ENCODE measurements around the gene PGBD4. TPM values are rescaled to one million over a fixed set of nuclear protein-coding genes. Genes with fewer than 3 reads are reported as not detected.

The PGBD4 gene
- total RNA-seq, 4 donors from 2014 or later = 0.57 to 2.1 (median 0.95) TPM

DNA sequence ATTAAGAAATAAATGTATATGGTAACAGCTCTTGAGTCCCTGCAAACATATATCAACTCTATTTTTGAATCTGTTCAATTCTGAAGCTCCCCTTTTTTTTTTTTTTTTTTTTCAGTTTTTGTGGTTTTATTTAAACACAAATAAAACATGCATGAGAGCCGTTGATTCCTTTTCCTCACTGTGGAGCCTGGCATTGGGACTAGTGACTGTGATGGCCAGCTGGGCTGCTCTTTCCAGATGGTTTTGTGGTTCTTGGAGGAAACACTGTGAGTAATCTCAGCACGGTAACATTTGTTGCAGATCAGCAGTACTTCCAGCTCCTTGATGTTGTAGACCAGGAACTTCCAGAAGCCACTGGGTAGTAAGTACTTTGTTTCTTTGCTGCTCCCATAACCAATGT, 16.1 kb upstream of the PGBD4 start:
- TF ChIP-seq, protein P1, sequence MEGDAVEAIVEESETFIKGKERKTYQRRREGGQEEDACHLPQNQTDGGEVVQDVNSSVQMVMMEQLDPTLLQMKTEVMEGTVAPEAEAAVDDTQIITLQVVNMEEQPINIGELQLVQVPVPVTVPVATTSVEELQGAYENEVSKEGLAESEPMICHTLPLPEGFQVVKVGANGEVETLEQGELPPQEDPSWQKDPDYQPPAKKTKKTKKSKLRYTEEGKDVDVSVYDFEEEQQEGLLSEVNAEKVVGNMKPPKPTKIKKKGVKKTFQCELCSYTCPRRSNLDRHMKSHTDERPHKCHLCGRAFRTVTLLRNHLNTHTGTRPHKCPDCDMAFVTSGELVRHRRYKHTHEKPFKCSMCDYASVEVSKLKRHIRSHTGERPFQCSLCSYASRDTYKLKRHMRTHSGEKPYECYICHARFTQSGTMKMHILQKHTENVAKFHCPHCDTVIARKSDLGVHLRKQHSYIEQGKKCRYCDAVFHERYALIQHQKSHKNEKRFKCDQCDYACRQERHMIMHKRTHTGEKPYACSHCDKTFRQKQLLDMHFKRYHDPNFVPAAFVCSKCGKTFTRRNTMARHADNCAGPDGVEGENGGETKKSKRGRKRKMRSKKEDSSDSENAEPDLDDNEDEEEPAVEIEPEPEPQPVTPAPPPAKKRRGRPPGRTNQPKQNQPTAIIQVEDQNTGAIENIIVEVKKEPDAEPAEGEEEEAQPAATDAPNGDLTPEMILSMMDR (IDR thresholded peaks at IDR 0.05; ENCODE audit: low read depth) = no peak

DNA sequence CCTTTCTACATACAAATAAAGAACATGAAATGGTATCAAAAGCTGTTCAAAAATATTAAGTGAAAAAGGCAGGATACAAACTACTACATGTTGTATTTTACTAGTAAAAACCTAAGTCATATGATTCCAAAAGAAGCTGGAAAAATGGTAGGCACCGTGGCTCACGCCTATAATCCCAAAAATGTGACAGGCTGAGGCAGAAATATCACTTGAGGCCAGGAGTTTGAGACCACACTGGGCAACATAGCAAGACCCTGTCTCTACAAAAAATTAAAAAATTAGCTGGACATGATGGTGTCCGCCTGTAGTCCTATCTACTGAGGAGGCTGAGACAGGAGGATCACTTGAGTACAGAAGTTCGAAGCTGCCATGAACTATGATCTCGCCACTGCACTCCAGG, 2.0 kb upstream of the PGBD4 start:
- TF ChIP-seq, protein P1 (IDR thresholded peaks at IDR 0.05; ENCODE audit: low read depth) = no peak

DNA sequence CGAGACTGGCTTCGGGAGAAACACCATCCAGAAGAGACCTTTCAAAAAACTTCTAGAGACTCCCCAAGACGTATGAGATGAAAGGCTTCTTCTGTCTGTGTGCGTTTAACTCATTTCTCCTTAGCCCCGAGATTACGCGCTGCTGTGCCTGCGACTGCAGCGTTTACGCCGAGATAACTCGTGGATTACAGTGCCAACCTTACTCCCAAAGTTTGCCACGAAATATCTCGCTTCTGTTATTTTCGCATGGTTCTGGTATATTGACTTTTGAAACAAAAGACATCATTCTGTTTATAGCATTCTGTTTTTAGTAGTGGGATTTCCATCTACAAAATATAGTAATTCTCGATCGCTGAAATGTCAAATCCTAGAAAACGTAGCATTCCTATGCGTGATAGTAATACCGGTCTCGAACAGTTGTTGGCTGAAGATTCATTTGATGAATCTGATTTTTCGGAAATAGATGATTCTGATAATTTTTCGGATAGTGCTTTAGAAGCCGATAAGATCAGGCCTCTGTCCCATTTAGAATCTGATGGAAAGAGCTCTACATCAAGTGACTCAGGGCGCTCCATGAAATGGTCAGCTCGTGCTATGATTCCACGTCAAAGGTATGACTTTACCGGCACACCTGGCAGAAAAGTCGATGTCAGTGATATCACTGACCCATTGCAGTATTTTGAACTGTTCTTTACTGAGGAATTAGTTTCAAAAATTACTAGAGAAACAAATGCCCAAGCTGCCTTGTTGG, 467 bp downstream of the PGBD4 start:
- TF ChIP-seq, protein P1 (IDR thresholded peaks at IDR 0.05; ENCODE audit: low read depth) = no peak

DNA sequence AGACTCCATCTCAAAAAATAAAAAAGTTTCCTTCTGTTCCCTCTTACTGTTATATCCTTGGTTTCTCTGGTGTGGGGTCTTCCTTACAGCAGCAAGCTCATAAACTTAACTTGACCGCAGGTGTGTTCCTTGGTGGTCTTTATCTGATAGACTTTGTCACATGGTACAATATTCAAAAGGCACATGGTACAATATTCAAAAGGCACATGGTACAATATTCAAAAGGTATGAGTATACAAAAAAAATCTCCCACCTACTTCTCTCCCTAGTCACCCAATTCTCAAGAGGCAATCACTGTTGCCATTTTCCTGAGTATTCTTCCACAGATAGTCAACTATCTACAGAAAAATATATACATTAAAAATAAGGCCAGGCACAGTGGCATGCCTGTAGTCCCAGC, 4.5 kb downstream of the PGBD4 start:
- TF ChIP-seq, protein P1 (IDR thresholded peaks at IDR 0.05; ENCODE audit: low read depth) = no peak

DNA sequence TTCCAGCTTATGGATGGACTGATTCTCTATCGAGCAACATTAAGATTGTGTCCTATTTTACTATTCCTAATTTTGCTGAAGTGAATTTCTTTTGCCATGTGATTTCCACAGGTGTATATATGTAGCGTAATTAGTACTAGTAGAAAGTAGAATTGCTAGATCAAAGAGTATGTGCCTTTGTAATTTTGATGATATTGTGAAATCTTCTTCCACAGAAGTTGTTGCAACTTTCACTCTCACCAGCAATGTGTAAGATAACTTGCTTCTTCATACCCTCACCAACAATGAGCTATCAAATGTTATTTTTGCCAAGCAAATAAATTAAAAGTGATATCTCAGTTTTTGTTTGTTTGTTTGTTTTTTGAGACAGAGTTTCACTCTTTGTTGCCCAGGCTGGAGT, 5.4 kb downstream of the PGBD4 start:
- TF ChIP-seq, protein P1 (IDR thresholded peaks at IDR 0.05; ENCODE audit: low read depth) = no peak

DNA sequence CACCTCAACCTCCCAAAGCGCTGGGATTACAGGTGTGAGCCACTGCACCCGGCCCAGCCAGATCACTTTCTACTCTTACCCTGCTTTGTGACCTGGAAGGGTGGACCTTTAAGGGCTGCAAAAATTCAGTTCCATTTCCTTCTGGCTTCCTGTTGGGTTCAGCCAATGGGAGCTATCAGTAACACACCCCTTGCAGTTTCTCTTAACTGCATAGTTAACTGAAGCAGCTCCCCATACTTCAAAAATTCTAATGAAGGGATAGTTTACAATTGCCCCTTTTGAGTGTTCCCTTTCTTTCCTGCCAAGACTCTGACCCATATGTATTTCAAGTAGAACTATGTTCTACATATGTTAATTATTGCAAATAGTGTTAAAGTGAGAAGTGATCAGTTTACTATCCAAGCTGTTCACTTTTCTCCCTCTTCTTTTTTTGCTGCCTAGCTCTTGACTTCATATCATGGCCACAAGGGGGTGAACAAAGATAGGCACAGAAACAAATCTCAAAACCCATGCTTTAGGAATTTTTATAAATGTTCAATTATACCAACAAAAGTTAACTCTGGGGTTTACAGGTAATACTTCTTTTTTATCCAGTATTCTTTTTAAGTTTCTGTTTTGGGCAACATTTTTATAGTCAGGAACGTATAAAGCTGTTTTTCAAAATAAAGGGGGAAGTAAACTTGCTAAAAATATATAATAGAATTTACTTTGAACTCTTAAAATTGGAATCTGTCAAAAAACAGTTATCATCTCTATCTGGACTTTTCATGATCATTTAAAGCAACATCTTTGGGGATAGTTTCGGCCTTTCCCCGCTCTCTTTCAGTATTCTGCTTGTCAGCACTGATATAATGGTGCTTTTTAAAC, 8.1 kb downstream of the PGBD4 start:
- TF ChIP-seq, protein P1 (IDR thresholded peaks at IDR 0.05; ENCODE audit: low read depth) = no peak

DNA sequence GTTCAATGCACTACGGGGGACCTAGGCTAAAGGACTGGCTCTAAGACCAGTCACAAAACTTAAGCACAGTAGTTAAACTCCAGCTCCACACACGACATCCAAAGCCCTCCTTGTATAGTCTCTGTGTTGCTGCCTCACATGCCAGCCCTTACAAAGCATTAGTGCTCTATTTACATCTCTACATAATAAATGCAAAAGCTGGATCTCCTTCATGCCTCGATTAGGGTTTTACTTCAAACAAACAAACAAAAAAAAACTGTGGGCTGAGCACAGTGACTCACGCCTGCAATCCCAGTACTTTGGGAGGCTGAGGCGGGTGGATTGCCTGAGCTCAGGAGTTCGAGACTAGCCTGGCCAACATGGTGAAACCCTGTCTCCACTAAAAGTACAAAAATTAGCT, 9.6 kb downstream of the PGBD4 start:
- TF ChIP-seq, protein P1 (IDR thresholded peaks at IDR 0.05; ENCODE audit: low read depth) = no peak
